ENCODE measurements around the gene RPL27. TPM values are rescaled to one million over a fixed set of nuclear protein-coding genes. Genes with fewer than 3 reads are reported as not detected.

RPL27 gene
- total and polyA plus RNA-seq, 7 donors: 1,576 to 4,569 (median 2,828) TPM

GRCh38 chr17:43018932-43019331, 20.7 kb downstream of the RPL27 start:
- H3K36me3 ChIP-seq: peaks cover 0 to 44% (median 25%) of the 10 kb centered on the region in 4 donors
- intact Hi-C loops (cut with DNase I): no loop called here
- no peak overlapping the region for H3K4me3 ChIP-seq
- no peaks in the 10 kb centered on the region for H3K9me3 ChIP-seq
- peak overlapping the region; percentile 81 to 95 (median 90) for H3K27ac ChIP-seq
- TF ChIP-seq POLR2AphosphoS5 (IDR thresholded peaks at IDR 0.05) (no peak), POLR2A (IDR thresholded peaks at IDR 0.05) (no peak), EP300 (IDR thresholded peaks at IDR 0.05) (no peak), CTCF (IDR thresholded peaks at IDR 0.05) (no peak)
- DNase-seq: no peak
- H3K27me3 ChIP-seq: no peaks in the 10 kb centered on the region
- peaks cover 0 to 46% (median 43%) of the 10 kb centered on the region in 4 donors for H3K4me1 ChIP-seq
- 44 to 53% methylated on average over 4 of the region's 4 CpGs for WGBS, 2 donors

DNA sequence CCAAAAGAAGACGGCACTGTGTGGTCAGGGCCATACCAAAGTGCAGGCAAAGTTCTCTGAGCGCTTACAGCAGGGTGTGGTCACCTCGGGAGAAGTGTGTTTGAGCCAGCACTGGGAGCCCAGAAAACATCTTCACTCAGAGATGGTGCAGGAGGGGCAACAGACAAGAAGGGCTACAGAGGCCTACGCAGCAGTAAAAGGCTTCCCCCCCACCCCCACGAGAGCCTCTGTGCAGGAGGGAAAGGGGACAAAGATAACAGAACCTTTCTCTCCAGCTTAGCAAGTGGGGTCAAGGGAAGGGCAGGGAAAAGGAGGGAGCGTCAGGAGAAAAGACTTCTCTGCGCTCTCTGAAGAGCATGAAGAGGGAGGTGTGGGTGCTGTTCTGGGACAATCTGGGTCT, 21.2 kb downstream of the RPL27 start:
- H3K9me3 ChIP-seq: no peaks in the 10 kb centered on the region
- TF ChIP-seq POLR2AphosphoS5 (IDR thresholded peaks at IDR 0.05): no peak
- TF ChIP-seq CTCF (IDR thresholded peaks at IDR 0.05): no peak
- no peak for TF ChIP-seq POLR2A (IDR thresholded peaks at IDR 0.05)
- TF ChIP-seq EP300 (IDR thresholded peaks at IDR 0.05): no peak
- no peaks in the 10 kb centered on the region for H3K27me3 ChIP-seq
- H3K27ac ChIP-seq: peak overlapping the region; percentile 81 to 95 (median 90)
- intact Hi-C loops (cut with DNase I): no loop called here
- peaks cover 0 to 39% (median 25%) of the 10 kb centered on the region in 4 donors for H3K36me3 ChIP-seq
- WGBS, 2 donors: 19 to 42% methylated on average over 7 of the region's 7 CpGs
- DNase-seq: no peak
- H3K4me1 ChIP-seq: peaks cover 0 to 49% (median 44%) of the 10 kb centered on the region in 4 donors
- H3K4me3 ChIP-seq: peak overlapping the region in 2 of 4 donors; percentile 77 to 85

- no peaks in the 10 kb centered on the region for H3K9me3 ChIP-seq
- intact Hi-C loops (cut with DNase I): loop anchor here (5.0 kb wide), 2 partner anchors 192 to 297 kb away; partner anchors contain the start of gene TMEM106A
- peak overlapping the region; percentile 81 to 95 (median 90) for H3K27ac ChIP-seq
- H3K4me1 ChIP-seq: peaks cover 0 to 52% (median 44%) of the 10 kb centered on the region in 4 donors
- TF ChIP-seq POLR2A (IDR thresholded peaks at IDR 0.05) (no peak), CTCF (IDR thresholded peaks at IDR 0.05) (no peak), EP300 (IDR thresholded peaks at IDR 0.05) (no peak), POLR2AphosphoS5 (IDR thresholded peaks at IDR 0.05) (no peak)
- H3K27me3 ChIP-seq: no peaks in the 10 kb centered on the region
- peak overlapping the region in 3 of 4 donors; percentile 77 to 97 (median 85) for H3K4me3 ChIP-seq
- 76 to 79% methylated on average over 6 of the region's 6 CpGs for WGBS, 2 donors
- peaks cover 0 to 32% (median 21%) of the 10 kb centered on the region in 4 donors for H3K36me3 ChIP-seq
- DNase-seq: no peak
Observed at GRCh38 chr17:43020030-43020621, 21.9 kb downstream of the RPL27 start.

DNA sequence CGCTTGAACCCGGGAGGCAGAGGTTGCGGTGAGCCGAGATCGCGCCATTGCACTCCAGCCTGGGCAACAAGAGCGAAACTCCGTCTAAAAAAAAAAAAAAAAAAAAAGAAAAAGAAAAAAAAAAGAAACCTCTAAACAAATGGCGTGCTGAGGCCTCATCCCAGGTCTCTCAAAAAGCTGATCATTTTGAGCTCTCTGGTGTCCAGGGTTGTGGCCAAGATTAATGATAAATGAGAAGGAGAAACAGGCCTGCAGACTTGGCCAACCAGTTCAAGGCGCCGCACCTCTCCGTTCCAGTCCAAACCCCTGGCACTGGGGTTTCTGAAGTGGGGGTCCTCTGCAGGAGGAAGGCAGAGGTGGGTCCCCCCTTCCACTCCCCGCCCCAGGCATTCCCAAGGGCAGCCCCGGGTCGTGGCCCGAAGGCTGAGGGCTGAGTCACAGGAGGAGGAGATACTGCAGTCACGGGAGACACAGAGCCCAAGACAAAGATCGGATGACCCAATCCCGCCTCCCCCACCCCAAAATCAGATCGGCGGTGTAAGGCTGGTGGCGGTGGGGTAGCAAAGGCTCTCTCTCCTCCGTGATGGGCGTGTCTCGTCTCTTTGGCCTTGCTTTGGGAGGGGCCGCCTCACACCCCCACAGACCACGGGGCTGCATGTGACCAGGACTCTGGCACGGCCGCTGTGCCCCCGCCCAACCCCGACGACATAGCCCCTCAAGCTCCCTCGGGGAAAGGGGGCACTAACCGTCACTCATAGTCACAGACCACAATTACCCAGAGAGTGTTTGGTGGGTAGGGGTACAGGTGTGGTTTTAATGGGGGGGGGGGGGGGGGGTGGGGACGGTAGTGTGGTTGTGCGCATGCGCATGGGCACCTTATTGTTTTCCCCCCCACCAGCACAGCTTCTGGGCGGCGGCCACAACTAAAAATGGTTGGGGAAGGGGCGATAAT, 22.8 kb downstream of the RPL27 start:
- intact Hi-C loops (cut with DNase I): loop anchor here (5.0 kb wide), 2 partner anchors 191 to 296 kb away; partner anchors contain the start of gene TMEM106A
- H3K27me3 ChIP-seq: no peaks in the 10 kb centered on the region
- peaks cover 0 to 50% (median 38%) of the 10 kb centered on the region in 4 donors for H3K4me1 ChIP-seq
- 25 to 28% methylated on average over 38 of the region's 40 CpGs for WGBS, 2 donors
- no peaks in the 10 kb centered on the region for H3K9me3 ChIP-seq
- TF ChIP-seq POLR2A (IDR thresholded peaks at IDR 0.05) (no peak), CTCF (IDR thresholded peaks at IDR 0.05) (no peak), POLR2AphosphoS5 (IDR thresholded peaks at IDR 0.05) (peak; percentile 55 to 69 (median 64)), EP300 (IDR thresholded peaks at IDR 0.05) (peak in 1 of 4 donors; percentile 14)
- H3K4me3 ChIP-seq: peak overlapping the region; percentile 77 to 97 (median 83)
- peaks cover 0 to 23% (median 16%) of the 10 kb centered on the region in 4 donors for H3K36me3 ChIP-seq
- DNase-seq: peak; percentile 93
- H3K27ac ChIP-seq: peak overlapping the region; percentile 81 to 95 (median 90)

Measured in sigmoid colon (tissue), 7 donors.